GOT3 (cell line): ENCODE data around the gene PSMC6.
A peak's percentile ranks its signal among the peaks of the same experiment; 100 is the strongest.

Experiments used
- DNase-seq: peaks from one replicate; lab custom pipeline; 2025; ENCODE audit warnings: mixed read lengths; lab: John Stamatoyannopoulos, UW

Gene PSMC6

GRCh38 chr14:52706724-52707706 is at the start of gene PSMC6:
Gene PSMC6, plus strand, starts transcription at chr14:52707200. Its CDS starts 20 bp downstream, at chr14:52707220.
- DNase-seq, result peak; percentile 33

- DNase-seq, result no peak
Observed at GRCh38 chr14:52660325-52660724, 46.7 kb upstream of the PSMC6 start.

GRCh38 chr14:52660832-52661231 is 46.2 kb upstream of the PSMC6 start:
- DNase-seq, result no peak

- no peak for DNase-seq
Observed at GRCh38 chr14:52661314-52661713, 45.7 kb upstream of the PSMC6 start.

GRCh38 chr14:52663850-52664249 is 43.1 kb upstream of the PSMC6 start:
- no peak for DNase-seq

GRCh38 chr14:52678591-52678990 is 28.4 kb upstream of the PSMC6 start:
- no peak for DNase-seq

GRCh38 chr14:52683985-52684520 is 22.9 kb upstream of the PSMC6 start:
- DNase-seq, result no peak

GRCh38 chr14:52686176-52686575 is 20.8 kb upstream of the PSMC6 start:
- no peak for DNase-seq

- DNase-seq, result no peak
Observed at GRCh38 chr14:52690983-52691760, 15.8 kb upstream of the PSMC6 start.

- DNase-seq, result no peak
Observed at GRCh38 chr14:52692248-52692962, 14.6 kb upstream of the PSMC6 start.

- no peak for DNase-seq
Observed at GRCh38 chr14:52693036-52693435, 14.0 kb upstream of the PSMC6 start.

- no peak for DNase-seq
Observed at GRCh38 chr14:52693532-52693931, 13.5 kb upstream of the PSMC6 start.

- DNase-seq, result no peak
Observed at GRCh38 chr14:52694761-52695480, 12.1 kb upstream of the PSMC6 start.

GRCh38 chr14:52695481-52696091 is 11.4 kb upstream of the PSMC6 start, which contains the start of gene ERO1A:
Gene ERO1A, minus strand, starts transcription at chr14:52695558. Its CDS starts 77 bp downstream, at chr14:52695481.
- DNase-seq, result peak; percentile 16

GRCh38 chr14:52700701-52701172 is 6.3 kb upstream of the PSMC6 start:
- DNase-seq, result no peak

GRCh38 chr14:52701223-52701622 is 5.8 kb upstream of the PSMC6 start:
- no peak for DNase-seq

GRCh38 chr14:52703225-52703624 is 3.8 kb upstream of the PSMC6 start:
- peak; percentile 6 for DNase-seq

GRCh38 chr14:52703664-52704063 is 3.3 kb upstream of the PSMC6 start:
- no peak for DNase-seq

- DNase-seq, result no peak
Observed at GRCh38 chr14:52706286-52706685, 714 bp upstream of the PSMC6 start.

- DNase-seq, result no peak
Observed at GRCh38 chr14:52711666-52712065, 4.7 kb downstream of the PSMC6 start.
